ENCODE measurements around the gene IQUB.

- no peak for TF ChIP-seq CTCF (conservative IDR thresholded peaks at IDR 0.05 in 1 of 2, IDR thresholded peaks at IDR 0.05 in 1 of 2; ENCODE audit: extremely low read depth in 1 of 2, insufficient read depth in 1 of 2, low read depth in 1 of 2, low read length in 2 of 2)
- TF ChIP-seq EZH2 (IDR thresholded peaks at IDR 0.05; ENCODE audit: borderline replicate concordance, low read length) = no peak
Measured at GRCh38 chr7:123484199-123484598, 50.2 kb downstream of the IQUB start.

All from mammary epithelial cell (primary cell).